GM18907 (cell line): ENCODE measurements around the gene PTGES.
"Not testable (repeated sequence)": the region's sequence is repeated elsewhere in the genome, so short reads cannot be mapped to it uniquely, and the experiment has no call there.

Source experiments
- ATAC-seq: cut with Tn5 transposase; IDR thresholded peaks from one replicate; pipeline ENCODE4 v1.9.1; 2021; ENCODE audit warnings: mild to moderate bottlenecking, moderate library complexity; ENCODE audit not compliant: unreplicated experiment

Gene PTGES

DNA sequence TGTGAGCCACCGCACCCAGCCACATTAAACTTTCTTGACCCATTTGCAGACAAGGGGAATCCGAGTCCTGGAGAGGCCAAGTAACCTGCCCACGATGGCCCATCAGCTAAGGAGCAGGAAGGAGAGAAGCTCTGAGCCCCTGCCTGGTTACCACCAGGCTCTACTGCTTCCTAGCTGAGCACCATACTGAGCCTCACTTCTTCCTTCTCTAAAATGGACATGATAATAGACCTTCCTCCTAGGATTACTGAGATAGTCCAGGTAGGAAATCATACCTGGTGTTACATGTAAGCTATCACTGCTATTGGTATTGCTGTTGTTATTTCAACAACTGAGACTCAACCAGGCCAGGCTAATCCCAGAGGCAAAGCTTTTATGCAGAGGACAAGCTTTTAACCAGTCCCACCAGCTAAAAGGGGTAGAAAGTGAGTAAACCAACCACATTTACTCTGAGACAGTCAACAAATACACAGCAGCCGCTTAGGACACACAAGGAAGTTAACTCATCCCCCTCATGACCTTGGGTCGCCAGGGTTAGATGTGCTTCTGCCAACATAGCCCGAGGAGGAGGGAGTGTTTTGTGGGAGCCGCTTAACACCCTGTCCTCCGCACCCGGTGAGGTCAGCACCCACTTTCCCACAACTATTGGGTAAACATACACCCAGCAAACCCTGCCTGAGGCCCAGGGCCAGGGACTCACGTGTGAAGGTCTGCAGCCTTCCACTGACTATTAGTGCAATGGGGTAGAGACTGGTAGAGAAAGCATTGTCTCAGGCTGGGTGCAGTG lies 20.6 kb upstream of the PTGES start:
- no peak for ATAC-seq

DNA sequence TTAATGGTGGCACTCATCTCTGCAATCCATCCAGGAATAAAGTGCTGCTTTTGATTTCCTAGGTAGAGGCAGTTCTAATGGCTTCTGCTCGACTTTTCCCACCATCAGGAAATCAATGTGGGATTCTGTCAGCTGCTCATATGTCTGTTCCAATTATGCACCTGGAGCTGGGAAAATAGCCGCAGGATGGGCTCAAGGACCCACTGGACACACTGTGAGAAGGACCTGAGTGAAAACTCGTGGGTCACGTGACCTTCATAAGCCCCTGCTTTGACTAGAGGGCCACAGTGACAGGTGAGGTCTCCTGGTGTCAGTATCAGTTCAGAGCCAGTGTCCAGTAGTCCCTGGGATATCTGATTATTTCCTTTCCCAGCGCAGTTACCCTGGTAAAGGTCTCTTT lies 17.9 kb upstream of the PTGES start:
- no peak for ATAC-seq

DNA sequence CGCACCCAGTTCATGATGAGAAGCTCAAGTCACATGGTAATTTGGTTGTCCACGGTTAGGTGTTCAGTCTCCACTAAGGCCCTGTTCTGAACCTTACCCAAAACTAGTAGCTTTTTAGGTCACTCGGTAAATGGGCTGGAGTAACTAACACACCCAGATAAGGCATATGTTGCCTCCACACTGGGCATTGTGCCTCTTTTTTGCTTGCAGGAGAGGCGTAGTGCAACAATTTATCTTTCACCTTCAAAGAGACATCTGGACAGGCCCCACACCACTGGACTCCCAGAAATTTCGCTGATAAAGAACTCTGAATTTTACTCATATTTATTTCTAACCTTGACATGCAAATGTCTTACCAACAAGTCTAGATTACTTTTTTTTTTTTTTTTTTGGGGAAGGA lies 16.8 kb upstream of the PTGES start:
- ATAC-seq = no peak

DNA sequence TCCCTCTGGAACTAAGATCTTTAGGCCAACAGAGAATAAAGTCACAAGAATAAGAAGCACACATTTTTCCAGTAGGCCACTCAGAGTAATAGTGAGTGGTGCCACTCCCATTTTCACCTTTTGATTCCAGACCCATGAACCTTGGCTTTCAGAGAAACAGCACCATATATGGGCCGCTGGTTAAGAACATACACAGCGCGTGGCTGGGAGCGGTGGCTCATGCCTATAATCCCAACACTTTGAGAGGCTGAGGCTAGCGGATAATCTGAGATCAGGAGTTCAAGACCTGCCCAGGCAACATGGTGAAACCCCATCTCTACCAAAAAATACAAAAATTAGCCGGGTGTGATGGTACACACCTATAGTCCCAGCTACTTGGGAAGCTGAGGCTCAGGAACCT lies 15.6 kb upstream of the PTGES start:
- ATAC-seq = no peak

DNA sequence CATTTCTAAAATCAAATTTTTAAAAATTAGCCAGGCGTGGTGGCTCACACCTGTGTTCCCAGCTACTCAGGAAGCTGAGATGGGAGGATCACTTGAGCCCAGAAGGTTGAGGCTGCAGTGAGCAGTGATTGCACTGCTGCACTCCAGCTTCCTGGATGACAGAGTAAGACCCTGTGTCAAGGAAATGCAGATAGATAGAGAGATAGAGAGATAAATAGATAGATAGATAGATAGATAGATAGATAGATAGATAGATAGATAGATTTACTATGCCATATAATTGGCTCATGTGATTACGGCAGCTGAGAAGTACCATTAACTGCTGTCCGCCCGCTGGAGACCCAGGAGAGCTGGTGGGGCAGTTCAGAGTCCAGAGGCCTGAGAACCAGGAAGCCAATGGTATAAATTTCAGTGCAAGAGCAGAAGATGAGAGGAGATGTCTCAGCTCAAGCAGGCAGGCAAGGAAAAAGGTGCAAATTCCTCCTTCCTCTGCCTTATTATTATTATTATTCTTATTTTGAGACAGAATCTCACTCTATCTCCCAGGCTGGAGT lies 13.0 kb upstream of the PTGES start:
- ATAC-seq = no peak

DNA sequence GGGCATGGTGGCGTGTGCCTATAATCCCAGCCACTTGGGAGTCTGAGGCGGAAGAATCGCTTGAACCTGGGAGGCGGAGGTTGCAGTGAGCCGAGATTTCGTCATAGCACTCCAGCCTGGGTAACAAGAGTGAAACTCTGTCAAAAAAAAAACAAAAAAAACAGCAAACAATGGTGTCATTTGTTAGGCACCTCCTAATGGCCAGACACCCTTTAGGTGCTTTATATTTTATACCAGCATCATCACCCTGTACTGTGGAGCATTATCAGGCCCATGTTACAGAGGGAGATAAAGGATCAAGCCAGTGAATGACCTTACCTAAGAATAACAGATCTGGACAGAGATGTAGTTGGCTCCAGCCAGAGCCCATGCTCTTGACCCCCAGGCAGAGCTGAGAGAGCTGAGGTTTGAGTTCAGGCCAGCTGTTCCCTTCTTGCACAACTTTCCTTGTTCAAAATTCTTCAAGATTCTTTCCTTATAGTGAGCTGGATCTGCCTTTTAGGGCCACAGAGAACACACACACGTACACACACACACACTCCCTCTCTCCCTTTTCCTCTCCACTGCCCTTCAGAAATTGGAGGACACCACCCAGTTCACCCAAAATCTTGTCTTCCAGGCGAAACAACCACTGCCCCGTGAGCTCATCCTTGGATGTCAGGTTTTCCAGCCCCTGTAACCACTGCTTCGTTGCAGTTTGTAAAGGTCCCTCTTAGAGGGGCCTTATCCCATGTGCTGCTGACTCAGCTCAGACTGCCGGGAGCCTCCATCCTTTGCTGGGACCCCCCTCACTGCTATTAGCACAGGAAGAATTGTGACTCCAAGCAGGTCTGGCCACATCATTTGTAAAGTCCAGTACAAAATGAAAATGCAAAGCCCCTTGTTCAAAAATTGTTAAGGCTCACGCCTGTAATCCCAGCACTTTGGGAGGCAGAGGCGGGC lies 10.4 kb upstream of the PTGES start:
- ATAC-seq = no peak

DNA sequence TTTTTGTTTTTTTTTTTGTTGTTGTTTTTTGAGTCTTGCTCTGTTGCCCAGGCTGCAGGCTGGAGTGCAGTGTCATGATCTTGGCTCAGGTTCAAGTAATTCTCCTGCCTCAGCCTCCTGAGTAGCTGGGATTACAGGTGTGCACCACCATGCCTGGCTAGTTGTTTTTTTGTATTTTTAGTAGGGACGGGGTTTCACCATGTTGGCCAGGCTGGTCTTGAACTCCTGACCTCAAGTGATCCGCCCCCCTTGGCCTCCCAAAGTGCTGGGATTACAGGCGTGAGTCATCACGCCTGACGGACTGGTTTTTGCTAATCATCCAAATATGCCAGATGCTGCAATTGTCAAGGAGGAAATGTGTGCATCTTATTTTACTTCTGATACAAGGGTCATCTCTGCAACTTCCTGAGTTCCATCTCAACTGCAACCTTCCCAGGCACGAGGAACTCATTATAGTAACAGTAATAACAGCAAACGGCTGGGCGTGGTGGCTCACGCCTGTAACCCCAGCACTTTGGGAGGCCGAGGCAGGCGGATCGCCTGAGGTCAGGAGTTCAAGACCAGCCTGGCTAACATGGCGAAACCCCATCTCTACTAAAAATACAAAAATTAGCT lies 9.6 kb upstream of the PTGES start:
- not testable (repeated sequence) for ATAC-seq

DNA sequence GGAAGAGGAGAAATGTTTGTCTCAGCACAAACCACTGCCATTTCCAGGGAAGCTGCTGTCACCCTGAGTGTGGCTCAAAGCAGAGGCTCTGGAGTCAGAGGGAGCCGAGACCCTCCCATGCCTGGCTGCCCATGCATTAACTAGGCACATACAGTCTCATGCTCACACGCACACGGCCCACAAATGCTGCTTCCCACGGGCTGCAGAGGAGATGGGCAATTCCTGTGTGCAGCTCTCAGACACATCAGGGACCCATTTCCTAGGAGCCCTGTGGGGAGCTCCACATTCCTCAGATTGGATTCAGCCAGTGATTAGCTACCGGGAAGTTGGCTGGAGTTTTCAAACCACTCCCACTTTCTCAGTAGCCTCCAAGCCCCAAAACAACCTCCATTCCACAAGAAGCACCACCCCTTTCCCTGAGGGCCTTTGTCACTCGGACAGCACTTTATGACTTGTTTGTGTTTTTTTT lies 9.1 kb upstream of the PTGES start:
- ATAC-seq = no peak

DNA sequence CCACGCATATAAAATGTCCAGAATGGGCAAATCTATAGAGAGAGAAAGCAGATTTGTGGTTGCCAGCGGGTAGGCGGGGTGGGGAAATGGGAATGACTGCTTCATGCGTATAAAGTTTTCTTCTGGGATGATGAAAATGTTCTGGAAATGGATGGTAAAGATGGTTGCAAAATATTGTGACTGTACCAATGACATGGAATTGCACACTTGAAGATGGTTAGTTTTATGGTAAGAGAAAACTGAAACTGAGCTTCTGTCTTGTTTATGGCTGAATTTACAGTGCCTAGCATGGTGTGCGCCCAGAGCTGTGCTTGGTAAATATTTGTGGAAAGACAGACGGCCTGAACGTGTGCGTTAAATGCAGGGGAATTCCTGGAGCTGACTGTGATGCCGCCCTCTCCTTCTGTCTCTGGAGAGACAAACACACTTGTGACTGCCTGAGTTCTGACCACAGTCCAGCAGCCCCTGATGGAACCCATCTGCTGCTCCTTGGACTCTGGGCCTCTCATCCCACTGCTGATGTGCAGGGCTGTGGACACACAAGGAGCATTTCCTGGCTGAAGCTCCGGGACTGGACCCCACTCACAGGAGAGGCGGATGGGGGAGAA lies 8.6 kb upstream of the PTGES start:
- no peak for ATAC-seq

DNA sequence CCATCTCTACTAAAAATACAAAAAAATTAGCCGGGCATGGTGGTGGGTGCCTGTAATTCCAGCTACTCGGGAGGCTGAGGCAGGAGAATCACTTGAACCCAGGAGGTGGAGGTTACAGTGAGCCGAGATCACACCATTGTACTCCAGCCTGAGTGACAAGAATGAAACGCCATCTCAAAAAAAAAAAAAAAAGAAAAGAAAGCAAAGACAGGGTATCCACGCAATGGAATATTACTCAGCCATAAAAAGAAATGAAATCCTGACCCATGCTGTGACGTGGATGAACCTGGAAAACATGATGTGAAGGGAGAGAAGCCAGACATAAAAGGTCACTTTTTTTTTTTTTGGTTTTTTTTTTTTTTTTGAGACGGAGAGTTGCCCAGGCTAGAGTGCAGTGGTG lies 7.9 kb upstream of the PTGES start:
- ATAC-seq = not testable (repeated sequence)

DNA sequence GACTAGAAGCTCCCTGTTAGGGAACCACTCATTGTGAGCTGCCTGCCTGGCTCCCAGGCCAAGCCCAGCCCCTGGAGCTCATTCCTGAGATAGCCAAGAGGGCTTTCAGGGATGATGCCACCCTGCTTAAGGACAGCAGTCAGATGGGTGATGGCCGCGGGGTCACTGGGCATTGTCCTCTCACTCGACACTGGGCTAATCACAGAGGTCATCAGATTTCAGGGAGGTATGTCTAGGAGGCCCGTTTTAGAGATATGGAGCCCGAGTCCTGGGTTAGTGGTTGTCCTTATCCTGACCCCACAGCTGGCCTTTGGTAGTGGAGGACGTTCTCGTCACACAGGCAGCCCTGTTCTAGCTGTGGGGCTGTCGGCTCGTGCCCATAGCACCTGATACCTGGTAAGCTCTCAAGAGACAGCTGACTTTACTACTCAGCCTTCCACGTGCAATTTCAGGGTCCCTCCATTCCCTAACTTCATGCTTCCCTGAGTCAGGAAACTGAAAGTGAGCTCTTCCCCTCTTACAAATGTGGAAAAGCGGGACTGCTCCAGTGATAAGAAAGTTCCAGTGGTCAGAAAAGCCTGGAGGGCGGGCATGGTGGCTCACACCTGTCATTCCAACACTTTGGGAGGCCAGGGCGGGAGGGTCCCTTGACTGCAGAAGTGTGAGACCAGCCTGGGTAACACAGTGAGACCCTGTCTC lies 7.1 kb upstream of the PTGES start:
- no peak for ATAC-seq

DNA sequence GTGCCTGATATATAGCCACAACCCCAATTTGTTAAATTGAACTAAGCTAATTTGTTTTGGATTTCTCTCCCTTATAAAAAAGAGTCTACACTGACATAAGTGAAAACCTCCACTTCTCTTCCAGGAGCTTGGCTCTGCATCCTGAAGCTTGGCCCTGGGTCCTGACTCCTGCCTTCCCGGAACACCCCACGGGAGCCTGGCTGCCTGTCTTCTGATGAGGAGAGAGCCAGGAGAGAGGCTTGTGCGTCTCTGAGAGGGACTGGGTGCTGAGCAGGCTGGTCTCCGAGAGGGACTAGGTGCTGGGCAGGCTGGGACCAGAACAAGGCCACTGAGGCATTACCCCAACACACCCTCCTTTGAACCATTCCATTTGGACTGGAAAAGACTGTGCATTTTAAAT lies 6.5 kb upstream of the PTGES start:
- ATAC-seq = no peak

DNA sequence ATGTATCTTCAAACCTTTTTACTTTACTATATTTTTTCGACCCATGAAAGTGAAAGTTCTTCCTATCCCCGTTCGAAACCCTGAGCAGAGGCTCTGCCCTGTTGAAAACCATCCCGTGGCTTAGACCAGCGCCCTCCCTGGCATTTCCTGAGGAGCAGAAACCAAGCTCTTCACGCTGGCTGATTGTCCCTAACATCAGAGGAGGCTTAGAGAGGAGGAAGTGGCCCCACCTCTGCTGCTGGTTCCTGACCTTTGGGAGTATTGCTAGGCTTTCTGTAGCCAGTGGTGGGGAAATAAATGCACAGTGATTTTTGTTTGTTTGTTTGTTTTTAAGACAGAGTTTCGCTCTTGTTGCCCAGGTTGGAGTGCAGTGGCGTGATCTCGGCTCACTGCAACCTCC lies 4.2 kb upstream of the PTGES start:
- ATAC-seq = no peak

DNA sequence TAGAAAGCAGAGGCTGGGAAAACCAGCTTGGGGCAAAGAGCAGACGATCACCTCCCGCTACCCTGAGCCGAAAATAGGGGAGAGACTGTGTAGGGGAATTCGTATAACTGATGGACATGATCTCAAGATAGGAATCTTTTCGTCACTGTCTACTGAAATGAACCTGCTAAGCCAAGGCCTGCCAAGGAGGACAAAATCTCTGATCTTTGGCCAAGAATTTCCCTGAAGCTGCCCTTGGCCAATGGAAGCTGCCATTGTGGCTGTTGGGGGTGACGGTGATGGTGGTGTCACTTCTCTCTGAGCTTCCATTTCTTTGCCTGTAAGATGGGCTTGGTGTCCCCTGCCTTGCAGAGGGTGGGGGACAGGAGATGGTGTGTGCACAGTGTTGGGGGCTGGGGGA lies 3.3 kb upstream of the PTGES start:
- ATAC-seq = no peak

DNA sequence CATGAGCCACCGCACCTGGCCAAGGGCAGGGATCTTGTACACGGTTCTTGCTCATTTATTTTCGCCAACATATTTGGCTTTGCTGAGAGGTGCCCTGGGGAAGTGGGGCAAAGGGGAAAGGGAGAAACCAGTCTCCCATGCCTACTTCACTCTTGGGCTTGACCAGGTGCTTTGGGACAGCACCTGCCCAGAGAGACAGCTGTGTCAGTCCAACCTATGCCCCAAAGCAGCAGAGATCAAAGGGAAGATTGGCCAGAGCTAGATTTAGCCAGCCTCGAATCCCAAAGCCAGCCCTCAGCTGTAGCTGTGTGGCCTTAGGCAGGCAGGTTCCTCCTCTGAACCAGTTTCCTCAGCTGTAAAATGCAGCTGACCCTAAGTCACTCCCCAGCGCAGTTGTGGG lies 2.3 kb upstream of the PTGES start:
- ATAC-seq = no peak

DNA sequence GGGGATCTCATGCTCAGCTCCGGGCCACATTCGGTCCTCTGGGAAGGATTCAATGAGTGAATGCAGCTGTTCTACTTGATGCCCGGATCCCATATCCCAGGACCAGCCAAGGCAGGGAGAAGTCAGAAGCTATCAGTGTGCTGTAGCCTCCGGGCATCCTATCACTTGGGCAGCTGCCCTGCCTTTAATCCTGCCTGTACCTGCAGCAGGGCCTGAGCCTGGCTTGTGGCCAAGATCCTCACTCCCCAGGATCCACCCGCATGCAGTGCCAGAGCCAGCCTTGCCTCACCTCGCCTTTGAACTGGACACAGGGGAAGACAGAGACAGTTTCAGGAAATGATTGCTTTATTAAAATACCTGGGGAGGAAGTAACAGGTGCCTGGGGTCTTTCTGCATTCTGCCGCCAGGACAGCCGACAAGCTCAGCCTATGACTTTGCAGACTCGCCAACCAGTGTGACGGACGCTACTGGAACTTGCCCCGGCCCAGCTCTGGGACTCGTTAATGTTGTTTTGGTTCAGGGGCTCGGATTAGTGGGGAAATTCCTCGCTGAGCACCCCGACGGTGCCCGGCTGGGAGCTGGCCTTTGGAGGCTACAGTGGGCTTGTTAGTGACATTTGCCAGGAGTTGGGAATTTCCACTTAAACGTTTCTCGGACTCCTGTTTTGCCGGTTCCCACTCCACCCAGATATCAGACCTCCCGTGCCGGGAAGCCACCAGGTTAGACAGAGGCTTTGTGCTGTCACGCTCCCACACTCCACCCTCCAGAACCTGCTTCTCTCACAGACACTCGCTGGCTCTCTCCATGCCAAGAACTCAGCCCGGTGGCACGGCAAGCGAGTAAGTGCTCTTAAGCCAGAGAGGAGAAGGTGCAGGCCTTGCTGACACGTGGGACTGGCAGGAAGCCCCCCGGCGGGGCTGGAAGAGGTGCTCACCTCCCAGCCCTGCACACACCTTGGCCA lies 721 bp downstream of the PTGES start:
- no peak for ATAC-seq

DNA sequence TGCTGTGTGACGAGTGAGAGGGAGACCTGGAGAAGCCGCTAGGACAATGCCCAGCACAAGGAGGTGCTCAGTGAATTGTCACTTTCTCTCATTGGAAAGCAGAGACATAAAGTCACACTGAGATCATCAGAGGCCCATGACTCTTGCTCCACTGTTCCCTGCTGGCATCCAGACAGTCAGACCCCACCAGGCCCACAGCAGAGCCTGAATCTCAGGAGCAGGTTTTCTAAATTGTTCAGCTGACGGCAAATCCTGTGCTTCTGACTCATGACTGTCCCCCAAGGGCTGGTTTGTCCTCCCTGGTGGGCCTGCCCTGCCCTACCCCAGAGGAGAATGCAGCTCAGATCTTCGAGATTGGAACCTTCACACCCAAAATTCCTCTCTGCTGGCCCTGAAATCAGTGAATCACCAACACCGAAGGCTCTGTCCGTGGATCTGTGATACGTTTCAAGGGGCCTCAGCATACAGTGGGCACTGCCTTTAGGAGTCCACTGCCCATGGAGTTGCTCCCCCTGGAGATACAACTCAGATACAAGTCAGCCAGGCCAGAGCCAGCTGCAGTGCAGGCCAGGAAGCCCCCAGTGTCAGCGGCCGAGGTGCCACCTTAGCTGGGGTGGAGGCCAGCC lies 2.7 kb downstream of the PTGES start:
- no peak for ATAC-seq

DNA sequence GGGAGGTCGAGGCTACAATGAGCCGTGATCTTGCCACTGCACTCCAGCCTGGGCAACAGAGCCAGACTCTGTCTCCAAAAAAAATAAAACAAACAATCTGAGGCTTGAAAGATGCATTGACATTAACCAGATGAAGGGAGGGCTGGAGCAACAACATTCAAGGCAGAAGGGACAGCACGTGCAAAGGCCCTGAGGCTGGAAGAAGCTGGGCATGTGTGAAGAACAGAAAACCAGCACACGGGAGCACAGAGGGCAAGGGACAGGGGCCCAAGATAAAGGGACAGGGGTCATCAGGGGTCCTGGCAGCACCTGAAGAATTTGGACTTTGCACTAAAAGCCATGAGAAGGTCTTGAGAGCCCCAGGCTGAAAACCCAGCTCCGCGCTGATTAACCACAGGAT lies 3.3 kb downstream of the PTGES start:
- ATAC-seq = no peak

DNA sequence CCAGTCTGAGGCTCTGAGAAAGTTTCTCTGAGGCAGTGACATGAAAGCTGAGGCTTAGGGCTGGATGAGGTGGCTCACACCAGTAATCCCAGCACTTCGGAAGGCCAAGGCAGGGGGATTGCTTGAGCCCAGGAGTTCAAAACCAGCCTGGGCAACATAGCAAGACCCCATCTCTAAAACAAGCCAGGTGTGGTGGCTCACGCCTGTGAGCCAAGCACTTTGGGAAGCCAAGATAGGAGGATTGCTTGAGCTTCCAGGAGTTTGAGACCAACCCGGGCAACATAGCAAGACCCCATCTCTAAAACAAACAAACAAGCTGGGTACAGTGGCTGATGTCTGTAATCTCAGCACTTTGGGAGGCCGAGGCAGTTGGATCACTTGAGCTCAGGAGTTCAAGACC lies 3.8 kb downstream of the PTGES start:
- not testable (repeated sequence) for ATAC-seq
